ENCODE data around the gene ARHGAP28.
"Not testable (repeated sequence)": the region's sequence is repeated elsewhere in the genome, so short reads cannot be mapped to it uniquely, and the experiment has no call there.

ARHGAP28 gene

GRCh38 chr18:6776188-6776587 is 46.7 kb downstream of the ARHGAP28 start:
- no peak for DNase-seq

DNA sequence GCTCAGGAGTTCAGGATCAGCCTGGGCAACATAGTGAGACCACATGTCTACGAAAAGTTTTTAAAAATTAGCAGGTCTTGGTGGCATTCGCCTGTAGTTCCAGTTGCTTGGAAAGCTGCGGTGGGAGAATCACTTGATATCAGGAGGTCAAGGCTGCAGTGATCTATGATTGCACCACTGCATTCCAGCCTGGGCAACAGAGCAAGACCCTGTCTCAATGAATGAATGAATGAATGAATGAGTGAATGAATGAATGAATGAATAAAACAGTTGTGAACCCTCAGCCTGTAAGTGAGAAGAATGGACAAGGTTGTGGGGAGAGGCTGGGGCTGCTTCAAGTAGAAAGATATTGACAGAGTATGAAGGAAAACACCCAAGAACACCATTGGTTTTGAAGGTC is 48.0 kb downstream of the ARHGAP28 start:
- no peak for DNase-seq

DNA sequence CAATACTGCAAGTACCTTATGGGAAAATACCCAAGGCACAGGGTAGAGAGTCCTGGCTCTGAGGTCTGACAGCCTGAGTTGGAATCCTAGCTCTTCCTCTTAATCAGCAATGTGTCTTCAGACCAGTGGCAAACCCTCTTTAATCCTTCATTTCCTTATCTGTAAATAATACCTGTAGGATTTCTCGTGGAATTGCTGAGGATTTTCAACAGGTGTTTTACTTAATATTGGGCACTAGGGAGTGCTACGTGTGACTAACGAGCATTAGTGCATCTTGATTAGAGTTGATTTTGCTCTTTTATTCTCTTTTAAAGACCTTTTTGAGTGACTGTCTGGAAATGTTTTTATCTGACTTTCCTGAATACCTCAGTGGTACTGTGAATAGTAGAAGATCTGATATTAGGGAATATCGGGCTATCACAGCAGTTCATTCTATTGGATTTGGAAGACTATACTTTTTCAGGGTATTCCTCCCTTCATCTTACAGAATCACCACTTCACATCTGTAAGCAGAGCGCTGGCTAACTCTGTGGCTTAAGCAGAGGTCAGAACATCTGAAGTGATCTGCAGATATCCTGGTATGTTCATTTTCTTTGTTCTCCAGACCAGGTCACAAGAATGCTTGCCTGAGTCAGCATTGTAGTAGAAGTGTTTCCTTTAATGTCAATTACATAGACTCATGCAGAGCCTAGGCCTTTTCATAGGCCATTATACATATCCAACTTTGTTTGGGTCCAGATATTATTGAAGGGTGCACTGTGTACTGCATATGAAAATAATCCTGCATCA is 49.1 kb downstream of the ARHGAP28 start:
- DNase-seq: no peak

DNA sequence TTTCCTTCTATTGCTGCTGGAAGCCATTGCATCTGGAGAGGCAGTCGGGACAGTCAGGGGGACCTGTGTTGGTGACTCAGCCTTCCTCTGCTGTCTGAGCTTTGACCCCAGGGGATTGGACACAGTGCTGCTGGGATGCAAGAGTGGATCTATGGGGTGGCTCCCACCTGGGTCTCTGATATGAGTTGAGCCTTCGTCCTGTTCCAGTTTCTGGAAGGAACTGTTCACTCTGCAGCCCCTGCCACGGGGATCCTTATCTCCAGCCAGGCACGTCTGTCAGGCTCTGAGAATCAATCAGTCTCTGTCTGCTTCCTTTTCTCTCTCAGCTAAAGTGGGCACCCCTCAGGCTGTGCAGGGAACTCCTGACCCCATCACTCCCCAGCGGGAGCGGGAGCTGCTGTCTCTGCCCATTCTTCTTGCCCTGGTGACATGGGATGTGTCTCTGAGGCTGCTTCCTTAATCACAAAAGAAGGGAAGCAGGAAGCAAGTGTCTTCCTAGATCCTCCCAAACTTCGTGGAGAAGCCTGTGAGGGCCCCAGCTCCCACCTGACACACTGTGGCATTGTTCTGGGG is 51.7 kb downstream of the ARHGAP28 start:
- DNase-seq: no peak

DNA sequence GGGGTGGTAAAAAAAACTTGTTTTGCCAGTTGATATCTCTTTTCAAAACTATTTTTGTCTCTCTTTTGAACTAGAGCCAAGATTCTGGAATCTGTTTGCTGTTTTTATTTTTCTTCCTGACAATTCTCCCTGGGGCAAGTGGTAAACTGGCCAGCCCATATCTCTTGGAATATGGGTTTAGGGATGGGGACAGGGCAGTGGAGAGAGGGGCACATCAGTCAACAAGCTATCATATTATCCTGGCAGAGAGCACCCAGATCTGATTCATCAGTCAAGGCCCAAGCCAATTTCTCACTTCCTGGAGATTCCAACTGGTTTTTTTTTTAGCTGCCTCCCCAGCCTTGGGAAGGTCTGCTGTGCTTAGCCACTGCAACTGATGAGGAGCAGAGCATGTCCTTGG is 52.3 kb downstream of the ARHGAP28 start:
- DNase-seq: no peak

DNA sequence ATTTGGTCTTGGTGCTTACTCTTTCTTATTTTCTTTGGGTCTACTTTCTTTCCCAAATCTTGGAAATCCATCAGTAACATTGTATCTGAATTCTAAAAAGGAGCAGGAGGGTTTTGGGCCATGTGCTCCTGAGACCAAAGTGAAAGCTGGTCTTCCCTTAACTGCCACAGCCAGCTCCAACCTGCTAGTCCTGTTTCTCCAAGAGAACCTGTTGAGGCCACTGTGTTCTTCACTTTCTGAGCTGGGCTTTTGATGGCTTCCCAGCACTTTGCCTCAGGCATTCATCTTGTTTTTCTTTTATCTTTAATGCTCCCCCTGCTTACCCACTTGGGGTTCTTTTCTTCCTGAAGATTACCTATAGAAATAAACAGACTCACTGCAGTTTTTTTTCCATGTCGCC is 53.3 kb downstream of the ARHGAP28 start:
- no peak for DNase-seq

DNA sequence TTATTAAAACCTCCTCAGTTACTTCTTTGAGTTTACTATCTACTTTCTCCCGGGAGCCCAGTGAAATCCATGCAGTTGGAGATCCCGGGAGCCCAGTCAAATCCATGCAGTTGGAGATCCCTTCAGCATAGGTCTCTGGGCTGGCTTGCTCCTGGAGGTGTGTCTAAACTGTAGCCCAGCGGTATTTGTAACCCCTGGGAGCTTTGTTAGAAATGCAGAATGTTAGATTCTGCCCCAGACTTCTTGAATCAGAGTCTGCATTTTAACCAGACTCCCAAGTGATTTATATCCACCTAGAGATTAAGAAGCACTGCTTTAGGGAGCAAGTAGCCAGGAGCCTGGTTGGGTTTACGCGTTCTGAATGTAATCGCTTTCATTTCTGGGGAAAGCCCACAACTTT is 54.5 kb downstream of the ARHGAP28 start:
- no peak for DNase-seq

GRCh38 chr18:6785001-6785400 is 55.5 kb downstream of the ARHGAP28 start:
- no peak for DNase-seq

DNA sequence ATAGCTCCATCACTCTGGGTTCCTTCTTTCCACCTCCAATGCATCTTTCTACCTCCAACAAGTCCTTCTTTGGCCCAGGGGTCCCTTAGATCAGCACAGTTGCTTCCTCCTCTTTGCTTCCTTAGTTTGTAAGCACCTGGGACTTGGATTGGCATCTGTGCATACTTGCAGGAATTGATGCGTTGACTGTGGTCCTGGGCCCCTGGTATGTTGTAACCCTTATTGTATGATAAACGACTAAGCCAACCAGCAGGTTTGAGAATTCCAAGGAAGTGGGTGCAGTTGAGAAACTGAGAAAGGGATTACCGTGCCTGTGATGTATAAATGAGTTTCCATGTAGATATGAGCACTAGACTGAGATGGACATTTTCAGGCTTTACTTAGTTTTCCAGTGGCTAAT is 55.9 kb downstream of the ARHGAP28 start:
- no peak for DNase-seq

- DNase-seq: no peak
These were observed 62.9 kb downstream of the ARHGAP28 start for GRCh38 chr18:6792391-6792790.

DNA sequence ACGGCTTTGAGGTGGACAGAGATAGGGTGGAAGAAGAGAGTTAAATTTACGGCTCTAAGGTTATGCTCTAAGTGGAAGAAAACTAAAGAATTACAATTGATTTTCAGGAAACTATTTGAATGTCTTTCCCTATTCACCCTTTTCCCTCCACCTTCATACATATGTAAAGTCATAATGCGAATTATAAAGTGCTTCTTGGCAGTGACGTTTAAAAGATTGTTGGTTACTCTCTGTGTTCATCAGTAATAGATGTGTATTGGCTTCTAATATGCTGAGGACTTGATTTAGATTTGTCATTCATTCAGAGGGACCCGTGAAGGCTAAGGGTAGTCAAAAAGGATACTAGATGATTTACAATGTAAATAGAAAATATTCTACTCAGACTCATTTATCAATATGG is 63.9 kb downstream of the ARHGAP28 start:
- no peak for DNase-seq

GRCh38 chr18:6793986-6794385 is 64.5 kb downstream of the ARHGAP28 start:
- no peak for DNase-seq

DNA sequence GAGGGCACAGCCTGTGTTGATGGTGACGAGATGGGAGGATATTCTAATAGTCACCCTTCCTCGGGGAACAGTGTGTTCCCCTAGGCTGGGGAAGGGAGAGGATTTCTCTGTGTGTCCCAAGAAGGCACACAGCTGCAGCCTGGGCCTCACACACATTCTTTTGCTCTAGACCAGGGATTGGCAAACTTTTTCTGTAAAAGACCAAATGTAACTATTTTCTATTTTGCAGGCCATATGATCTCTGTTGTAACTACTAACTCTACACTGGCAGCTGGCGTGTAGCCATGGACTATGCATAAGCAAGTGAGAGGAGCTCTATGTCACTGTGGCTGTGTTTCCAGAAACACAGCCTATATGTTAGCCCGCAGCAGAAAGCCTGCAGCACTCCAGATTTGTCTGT is 65.8 kb downstream of the ARHGAP28 start:
- no peak for DNase-seq

DNA sequence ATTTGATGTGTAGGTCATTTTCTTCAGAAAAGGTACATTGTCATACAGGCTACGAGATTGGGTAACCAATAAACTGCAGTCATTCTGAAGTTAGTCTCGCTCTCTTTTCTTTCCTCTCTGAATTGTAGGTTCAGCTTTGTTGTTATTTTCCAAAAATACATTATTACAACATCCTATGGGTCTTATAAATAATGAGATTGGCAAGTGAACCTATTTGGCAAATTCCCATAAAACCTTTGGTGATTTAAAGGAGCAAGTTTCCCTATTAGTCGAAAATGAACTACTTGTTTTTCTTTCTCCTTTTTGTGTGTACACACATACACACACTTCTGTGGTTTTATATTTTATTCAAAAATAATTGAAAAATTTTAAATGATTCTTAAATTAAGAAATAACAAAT is 67.0 kb downstream of the ARHGAP28 start:
- no peak for DNase-seq

DNA sequence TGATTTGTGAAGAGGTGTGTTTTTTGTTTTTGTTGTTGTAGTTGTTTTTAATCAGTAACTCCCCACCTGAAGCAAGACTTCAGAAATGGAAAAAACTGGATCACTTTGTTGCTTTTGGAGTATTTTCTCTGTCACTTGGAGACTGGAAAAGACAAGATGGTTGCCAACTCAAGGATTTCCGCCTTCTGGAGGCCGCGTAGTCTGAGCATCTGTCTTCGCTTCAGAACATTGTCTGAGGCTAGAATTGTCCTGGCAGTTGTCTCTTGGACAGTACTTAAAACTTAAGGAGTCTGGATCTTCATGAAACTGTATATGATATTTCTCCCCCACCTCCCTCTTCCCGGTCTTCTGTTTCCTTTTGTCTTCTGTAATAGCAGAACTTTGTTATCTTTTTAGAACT is 67.7 kb downstream of the ARHGAP28 start:
- DNase-seq: no peak

- DNase-seq: no peak
These were observed 69.4 kb downstream of the ARHGAP28 start for GRCh38 chr18:6798896-6799295.

GRCh38 chr18:6800309-6800708 is 70.8 kb downstream of the ARHGAP28 start:
- DNase-seq: not testable (repeated sequence)

GRCh38 chr18:6807515-6808257 is 78.2 kb downstream of the ARHGAP28 start:
- DNase-seq: no peak

DNA sequence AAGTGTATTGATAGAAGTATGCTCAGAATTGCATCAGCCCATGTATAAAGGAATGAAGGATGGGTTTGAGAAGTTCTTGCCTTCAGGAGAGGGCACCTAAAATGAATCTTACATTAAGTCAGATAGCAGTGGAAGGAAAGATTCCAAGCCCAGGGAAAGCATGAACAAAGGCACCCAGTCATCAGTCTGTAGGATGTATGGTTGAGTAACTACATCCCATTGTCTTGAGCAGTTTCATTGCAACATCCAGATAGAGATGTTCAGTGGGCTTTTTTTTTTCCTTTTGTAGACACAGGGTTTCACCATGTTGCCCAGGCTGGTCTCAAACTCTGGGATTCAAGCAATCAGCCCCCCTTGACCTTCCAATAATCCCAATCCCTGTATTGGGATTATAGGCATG is 80.7 kb downstream of the ARHGAP28 start:
- no peak for DNase-seq

GRCh38 chr18:6811816-6812215 is 82.3 kb downstream of the ARHGAP28 start:
- DNase-seq: no peak

GRCh38 chr18:6814882-6815425 is 85.4 kb downstream of the ARHGAP28 start:
- no peak for DNase-seq

DNA sequence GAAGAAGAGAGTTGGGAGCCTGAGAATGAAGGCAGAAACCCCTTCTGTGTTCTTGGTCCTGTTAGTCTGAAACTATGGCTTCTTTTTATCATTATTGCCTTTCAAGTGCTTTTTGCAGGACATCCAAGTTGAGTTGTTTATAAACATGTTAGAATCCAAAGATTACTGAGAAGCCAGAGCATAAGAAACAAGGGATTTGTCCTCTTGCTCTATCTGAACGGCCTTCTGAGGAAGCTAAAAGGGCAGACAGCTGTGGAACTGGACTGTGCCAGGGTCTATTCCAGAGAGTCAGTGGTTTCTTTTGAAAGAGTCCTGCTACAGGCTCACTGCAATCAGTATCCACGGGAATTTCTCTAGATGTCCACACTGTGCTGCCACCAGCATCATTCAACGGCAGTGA is 86.6 kb downstream of the ARHGAP28 start:
- no peak for DNase-seq

DNA sequence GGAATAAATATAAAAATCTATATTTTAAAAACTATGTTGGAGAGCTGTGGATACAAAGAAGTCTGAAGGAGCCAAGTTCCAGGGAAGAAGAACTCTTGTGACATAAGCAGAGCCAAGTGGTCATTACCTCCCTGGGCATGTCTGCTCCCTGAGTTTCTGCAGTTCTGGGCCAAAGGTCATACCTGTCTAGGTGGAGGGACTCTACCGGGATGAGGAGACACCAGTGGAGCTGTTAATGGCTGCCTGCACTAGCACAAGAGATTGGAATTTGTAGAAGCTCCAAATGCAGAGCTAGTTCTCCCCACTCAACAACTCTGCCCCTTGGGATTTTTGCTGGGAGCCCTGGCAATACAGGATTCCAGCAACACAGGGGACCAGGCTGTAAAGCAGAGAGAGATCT is 89.8 kb downstream of the ARHGAP28 start:
- no peak for DNase-seq

DNA sequence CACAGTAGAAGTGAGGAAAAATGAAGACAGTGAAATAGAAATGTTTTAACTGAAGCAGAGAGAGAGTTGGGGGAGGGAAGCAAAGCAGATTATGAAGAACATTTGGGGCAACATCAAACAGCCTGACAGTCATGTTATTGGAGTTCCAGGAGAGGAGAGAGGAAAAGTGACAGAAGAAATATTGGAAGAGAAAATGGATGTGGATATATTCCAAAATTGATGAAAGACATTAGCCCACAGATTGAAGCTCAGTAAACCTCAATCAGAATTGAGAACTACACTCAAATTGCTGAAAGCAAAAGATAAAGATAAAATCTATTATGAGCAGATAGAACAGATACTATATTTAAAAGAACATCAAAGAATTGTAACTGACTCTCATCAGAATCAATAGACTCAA is 90.8 kb downstream of the ARHGAP28 start:
- no peak for DNase-seq

Measured in stimulated activated CD4-positive, alpha-beta T cell treated with anti-CD3 and anti-CD28 coated beads, Interleukin-12 subunit alpha, Interleukin-12 subunit beta, amount 100 ng/mL, for 4 hours (primary cell).